Measurements from ENCODE around the gene LRP4.

Gene LRP4

GRCh38 chr11:46850829-46851380, 67.4 kb downstream of the LRP4 start:
- FAIRE-seq (no peak), DNase-seq (ENCODE audit: low spot score) (no peak)

GRCh38 chr11:46849631-46850030, 68.7 kb downstream of the LRP4 start:
- no peak for FAIRE-seq

GRCh38 chr11:46846510-46846830, 71.9 kb downstream of the LRP4 start:
- DNase-seq (ENCODE audit: low spot score) (no peak), FAIRE-seq (no peak)

More at GRCh38 chr11:46849631-46850030, 68.7 kb downstream of the LRP4 start:
- DNase-seq (ENCODE audit: low spot score): no peak

GRCh38 chr11:46845740-46846509, 72.4 kb downstream of the LRP4 start, which contains the start of gene CKAP5:
Gene CKAP5, minus strand, starts transcription at chr11:46846280. Its CDS starts 25,049 bp downstream, at chr11:46821231.
- FAIRE-seq: no peak
- peak; percentile 73 for DNase-seq (ENCODE audit: low spot score)

- no peak for FAIRE-seq
- no peak for DNase-seq (ENCODE audit: low spot score)
Observed at GRCh38 chr11:46845440-46845739, 73.0 kb downstream of the LRP4 start.

GRCh38 chr11:46840116-46840515, 78.2 kb downstream of the LRP4 start:
- FAIRE-seq (no peak), DNase-seq (ENCODE audit: low spot score) (no peak)

GRCh38 chr11:46838501-46838900, 79.8 kb downstream of the LRP4 start:
- DNase-seq (ENCODE audit: low spot score) (no peak), FAIRE-seq (no peak)

GRCh38 chr11:46837860-46838259, 80.5 kb downstream of the LRP4 start:
- DNase-seq (ENCODE audit: low spot score) (no peak), FAIRE-seq (no peak)

- DNase-seq (ENCODE audit: low spot score): no peak
- no peak for FAIRE-seq
Observed at GRCh38 chr11:46836870-46837269, 81.5 kb downstream of the LRP4 start.

- DNase-seq (ENCODE audit: low spot score) (no peak), FAIRE-seq (no peak)
Observed at GRCh38 chr11:46836431-46836830, 81.9 kb downstream of the LRP4 start.

- no peak for DNase-seq (ENCODE audit: low spot score)
- no peak for FAIRE-seq
Observed at GRCh38 chr11:46835897-46836296, 82.5 kb downstream of the LRP4 start.

- FAIRE-seq (no peak), DNase-seq (ENCODE audit: low spot score) (no peak)
Observed at GRCh38 chr11:46834821-46835220, 83.5 kb downstream of the LRP4 start.

- no peak for FAIRE-seq
- DNase-seq (ENCODE audit: low spot score): no peak
Observed at GRCh38 chr11:46832511-46833214, 85.7 kb downstream of the LRP4 start.

GRCh38 chr11:46827995-46828394, 90.4 kb downstream of the LRP4 start:
- no peak for DNase-seq (ENCODE audit: low spot score)

GRCh38 chr11:46826310-46827044, 91.9 kb downstream of the LRP4 start:
- peak; percentile 37 for DNase-seq (ENCODE audit: low spot score)
- no peak for FAIRE-seq

More at GRCh38 chr11:46827995-46828394, 90.4 kb downstream of the LRP4 start:
- no peak for FAIRE-seq

- FAIRE-seq: no peak
- peak; percentile 37 for DNase-seq (ENCODE audit: low spot score)
Observed at GRCh38 chr11:46808799-46809431, 109.4 kb downstream of the LRP4 start.
